Stimulated activated CD4-positive, alpha-beta T cell treated with anti-CD3 and anti-CD28 coated beads, Interleukin-12 subunit alpha, Interleukin-12 subunit beta, amount 100 ng/mL, for 4 hours (primary cell): ENCODE data around the gene SLC48A1.

Source experiments
- DNase-seq: peaks from one replicate; pipeline ENCODE4 v3.0.0-alpha.2; 2020

Gene SLC48A1

GRCh38 chr12:47744778-47745436, 28.1 kb upstream of the SLC48A1 start:
- DNase-seq, result no peak

GRCh38 chr12:47745485-47746041, 27.5 kb upstream of the SLC48A1 start:
- no peak for DNase-seq

GRCh38 chr12:47746073-47746472, 27.0 kb upstream of the SLC48A1 start:
- DNase-seq, result no peak

- DNase-seq, result no peak
Observed at GRCh38 chr12:47746523-47746922, 26.5 kb upstream of the SLC48A1 start.

DNA sequence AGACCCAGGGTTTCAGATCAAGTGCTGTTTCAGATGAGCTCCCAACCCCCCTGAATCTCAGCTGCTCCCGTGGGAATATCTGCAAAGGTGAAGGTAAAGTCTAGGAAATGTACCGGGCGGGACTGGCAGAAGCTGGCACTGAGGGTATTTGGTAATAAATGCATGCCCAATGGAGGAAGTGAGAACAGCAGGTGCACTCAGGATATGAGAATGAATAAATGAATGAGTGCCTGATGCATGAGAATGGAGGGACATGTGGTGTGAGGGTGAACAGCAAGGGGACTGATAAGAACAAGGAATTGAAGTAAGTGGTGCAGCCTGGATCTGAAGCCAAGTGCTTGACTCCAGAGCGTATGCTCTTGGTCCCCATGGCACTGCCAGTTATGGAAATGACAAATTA, 25.9 kb upstream of the SLC48A1 start:
- no peak for DNase-seq

DNA sequence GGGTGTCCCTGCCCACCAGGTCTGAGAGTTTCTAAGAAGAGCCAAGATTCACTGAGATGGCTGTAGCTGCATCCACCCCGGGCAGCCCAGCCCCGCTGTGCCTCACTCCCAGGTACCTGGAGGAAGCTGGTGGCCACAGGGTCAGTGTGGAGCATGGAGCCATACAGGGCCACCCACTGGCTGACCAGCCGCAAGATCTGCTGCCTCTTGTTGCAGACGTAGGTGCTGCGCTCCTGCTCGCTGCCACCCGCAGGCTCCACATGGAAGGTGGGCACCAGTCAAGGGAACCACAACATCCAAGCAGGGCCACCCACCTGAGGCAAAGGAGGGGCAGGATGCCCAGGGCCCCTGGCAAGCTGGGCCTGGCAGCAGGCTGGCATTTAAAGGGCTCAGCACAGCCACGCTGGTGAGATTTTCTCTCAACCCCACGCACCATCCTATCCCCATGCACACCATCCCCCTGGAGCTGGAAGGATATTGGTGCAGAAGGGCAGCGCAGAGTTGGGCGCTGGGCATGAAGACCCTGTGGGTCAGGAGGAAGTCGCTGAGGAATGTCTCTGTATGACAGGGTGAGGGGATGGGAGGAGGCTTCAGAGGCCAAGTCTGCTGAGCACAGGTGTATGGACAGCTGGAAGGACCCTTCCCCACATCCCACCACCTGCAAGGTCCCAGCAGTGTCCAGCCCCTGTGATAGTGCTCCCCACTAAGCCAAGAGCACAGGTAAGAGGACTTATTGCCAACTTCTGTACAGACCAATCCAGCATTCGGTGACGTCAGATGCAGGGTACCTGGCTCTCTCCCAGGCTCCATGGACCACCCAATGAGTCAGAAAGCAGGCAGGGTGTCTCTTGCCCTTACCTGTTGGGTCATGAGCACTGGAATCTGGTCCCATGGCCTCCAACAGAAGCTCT, 25.2 kb upstream of the SLC48A1 start:
- DNase-seq, result no peak

DNA sequence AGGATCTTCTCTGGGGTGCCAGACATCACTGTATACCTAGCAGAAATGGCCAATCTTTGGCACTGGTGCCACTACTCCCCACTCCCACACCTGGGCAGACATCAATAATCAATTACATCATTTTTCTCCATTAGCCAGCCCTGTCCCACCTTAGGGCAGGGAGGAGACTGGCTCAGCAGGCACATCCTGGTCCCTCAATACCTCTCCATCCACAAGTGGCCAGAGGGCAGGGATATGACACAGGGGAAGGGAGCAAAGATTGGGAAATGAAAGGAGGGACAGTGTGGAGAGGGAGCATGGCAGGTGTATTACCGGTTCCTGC, 24.6 kb upstream of the SLC48A1 start:
- DNase-seq, result no peak

GRCh38 chr12:47748899-47749298, 24.1 kb upstream of the SLC48A1 start:
- DNase-seq, result no peak

GRCh38 chr12:47750229-47750798, 22.7 kb upstream of the SLC48A1 start:
- no peak for DNase-seq

GRCh38 chr12:47750916-47751470, 22.0 kb upstream of the SLC48A1 start:
- no peak for DNase-seq

- DNase-seq, result no peak
Observed at GRCh38 chr12:47751561-47751960, 21.5 kb upstream of the SLC48A1 start.

DNA sequence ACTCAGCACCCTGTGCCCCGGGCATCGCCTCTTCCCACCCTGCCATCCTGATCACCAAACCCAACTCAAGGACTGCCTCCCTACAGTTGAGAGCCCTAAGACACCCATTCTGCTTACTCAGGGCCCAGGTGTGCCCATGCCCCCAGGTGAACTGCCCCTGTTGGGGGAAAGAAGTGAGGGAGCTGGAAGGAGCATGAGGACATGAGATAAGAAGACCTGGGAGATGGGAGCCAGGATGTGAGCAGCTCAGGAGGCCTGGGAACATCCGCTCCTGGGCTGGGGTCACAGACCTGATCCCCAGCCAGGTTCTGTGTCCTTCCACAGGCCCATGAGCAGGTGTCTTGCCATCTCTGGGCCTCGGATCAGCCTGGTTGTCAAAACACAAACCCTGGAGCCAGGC, 20.9 kb upstream of the SLC48A1 start:
- DNase-seq, result no peak

GRCh38 chr12:47752552-47752951, 20.5 kb upstream of the SLC48A1 start:
- no peak for DNase-seq

GRCh38 chr12:47753021-47754001, 19.7 kb upstream of the SLC48A1 start:
- no peak for DNase-seq

- no peak for DNase-seq
Observed at GRCh38 chr12:47754126-47754525, 18.9 kb upstream of the SLC48A1 start.

GRCh38 chr12:47754881-47755280, 18.2 kb upstream of the SLC48A1 start:
- no peak for DNase-seq

DNA sequence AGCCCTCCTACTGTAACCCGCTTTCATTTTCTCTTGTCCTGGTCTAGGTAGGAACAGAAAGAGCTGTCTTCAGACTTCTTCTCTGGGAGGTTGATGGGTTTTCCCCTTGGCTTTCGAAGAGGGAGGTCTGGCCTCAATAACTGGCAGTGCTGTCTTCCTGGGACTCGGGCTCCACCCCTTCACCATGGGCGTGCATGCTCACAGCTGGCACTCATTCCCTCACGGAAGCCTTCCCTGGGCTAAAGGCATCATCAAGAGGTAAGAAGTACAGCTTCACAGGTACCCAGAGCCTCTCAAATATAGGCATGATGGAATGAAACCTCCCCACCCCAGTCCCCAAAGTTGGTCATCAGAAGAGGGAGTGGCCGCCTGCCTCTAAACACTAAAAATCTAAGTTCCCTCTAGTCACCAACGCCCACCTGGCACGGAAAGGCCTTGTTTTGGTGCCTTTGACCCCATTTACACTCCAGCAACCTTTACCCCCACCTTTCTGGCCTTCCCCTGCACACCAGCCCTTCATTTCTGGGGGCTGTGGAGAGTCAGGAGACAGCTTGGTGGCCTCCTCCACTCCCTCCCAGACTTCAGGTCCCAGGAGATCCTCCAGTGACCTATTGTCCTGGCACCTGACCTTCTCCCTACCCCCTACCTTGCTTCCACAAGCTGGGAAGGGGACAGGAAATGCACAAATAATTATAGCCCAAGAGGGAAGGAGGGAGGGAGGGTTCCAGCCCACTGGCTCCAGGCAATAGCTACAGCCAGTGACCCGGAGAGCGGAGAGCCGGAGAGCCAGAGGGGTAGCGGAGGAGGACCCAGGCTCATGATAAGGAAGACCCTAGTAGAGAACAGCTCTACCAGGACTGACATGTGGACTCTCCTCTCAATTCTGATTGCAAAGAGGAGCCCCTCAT, 17.1 kb upstream of the SLC48A1 start:
- no peak for DNase-seq

- no peak for DNase-seq
Observed at GRCh38 chr12:47757364-47757839, 15.6 kb upstream of the SLC48A1 start.

DNA sequence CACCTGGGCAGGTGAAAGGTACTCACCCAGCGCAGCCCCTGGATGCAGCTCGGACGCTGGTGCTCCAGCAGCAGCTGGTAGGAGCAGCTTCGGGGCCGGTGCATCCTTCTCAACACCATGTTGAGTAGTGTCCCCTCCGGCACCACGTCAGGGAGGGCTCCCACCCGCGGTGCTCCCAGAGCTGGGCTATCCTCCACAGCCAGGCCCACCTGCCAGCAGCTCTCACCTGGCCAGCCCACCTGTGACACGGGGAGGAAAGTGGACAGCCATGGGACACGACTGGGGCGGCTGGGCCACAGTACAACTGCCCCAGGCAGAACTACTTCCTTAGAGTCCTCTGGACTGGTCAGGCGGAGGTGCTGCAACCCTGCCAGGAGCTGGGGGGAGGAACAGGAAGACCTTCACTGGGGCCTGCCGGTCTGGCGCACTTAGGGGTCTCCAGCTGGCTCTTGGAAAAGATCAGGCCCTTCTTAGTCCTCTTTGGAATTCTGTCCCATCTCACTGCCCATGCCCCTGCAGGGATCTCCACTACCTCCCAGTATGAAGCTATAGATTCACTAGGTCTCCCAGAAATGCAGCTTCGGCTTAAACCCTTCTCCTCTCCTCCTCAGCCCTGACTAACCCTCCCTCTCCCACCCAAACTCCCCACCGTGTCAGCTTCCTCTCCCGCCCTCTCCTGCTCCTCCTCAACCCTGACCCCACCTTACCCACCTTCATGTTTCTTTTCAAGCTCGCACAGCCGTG, 15.0 kb upstream of the SLC48A1 start:
- no peak for DNase-seq

GRCh38 chr12:47758584-47758833, 14.5 kb upstream of the SLC48A1 start:
- DNase-seq, result no peak
